ENCODE measurements around the gene ARHGDIA.

The ARHGDIA gene

DNA sequence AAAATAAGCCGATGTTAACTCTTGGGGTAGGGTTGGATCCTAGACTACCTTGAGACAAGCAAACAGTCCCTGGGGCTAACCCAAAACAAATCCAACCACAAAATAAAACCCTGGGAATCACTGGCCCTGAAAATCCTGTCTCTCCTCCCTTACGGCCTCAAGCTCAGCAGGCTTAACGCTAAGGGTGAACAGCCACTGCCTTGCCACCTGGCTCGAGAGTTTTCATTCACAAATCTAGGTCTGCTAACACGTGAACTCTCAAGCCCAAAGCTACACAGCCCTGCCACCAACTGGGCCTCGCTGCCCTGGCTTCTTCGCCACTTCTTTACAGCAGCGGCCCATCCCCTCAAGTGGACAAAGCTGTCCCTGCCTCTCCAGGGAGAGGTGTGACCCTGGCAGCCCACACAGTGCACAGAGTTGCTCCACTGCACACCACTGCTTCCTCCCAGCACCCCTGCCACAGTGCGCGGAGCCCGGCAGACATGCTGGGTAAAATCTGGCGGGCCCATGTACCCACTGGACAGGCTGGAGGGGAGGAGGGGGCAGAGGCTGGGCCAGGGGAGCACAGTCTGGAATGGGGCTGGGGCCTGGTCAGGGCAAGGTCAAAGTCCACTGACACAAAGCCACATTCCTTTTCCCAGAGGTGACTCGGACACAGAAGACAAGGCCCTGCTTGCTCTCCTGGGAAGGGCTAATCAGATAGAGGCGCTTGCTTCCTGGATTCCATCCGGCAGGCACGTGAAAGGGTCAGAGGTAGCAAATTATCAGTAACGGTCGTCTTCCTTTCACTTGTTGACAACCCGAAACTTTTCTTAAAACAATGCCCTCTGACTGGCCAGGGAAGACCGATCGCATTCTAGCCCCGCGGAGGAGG is 39.1 kb upstream of the ARHGDIA start:
- peak overlapping the region; percentile 89 for H3K4me3 ChIP-seq (ENCODE audit: low read depth, low read length)
- no peak for DNase-seq (ENCODE audit: low read depth)
- no peak for TF ChIP-seq CTCF (IDR thresholded peaks at IDR 0.05; ENCODE audit: low read depth, low read length, missing control alignments)

DNA sequence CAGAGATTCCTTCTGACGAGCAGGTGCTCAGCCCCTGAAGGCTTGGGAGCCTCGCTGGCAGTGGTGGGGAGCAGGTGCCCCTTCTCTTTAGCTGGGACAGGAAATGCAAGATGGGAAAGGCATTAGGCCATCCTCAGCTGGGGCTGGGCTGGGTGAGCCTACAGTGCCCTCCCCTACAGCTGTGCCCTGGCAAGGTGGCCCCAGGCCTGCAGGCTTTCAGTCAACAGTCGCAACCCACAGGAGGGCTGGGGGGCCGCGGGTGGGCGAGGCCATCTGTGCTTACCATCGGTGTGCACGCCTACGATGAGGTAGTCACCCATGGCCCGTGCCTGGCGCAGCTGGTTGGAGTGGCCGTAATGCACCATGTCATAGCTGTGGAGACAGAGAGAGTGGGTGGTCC is 38.1 kb upstream of the ARHGDIA start:
- no peak overlapping the region for H3K4me3 ChIP-seq (ENCODE audit: low read depth, low read length)
- TF ChIP-seq CTCF (IDR thresholded peaks at IDR 0.05; ENCODE audit: low read depth, low read length, missing control alignments), result no peak
- no peak for DNase-seq (ENCODE audit: low read depth)

GRCh38 chr17:81908793-81909192 is 37.7 kb upstream of the ARHGDIA start:
- TF ChIP-seq CTCF (IDR thresholded peaks at IDR 0.05; ENCODE audit: low read depth, low read length, missing control alignments), result no peak
- no peak for DNase-seq (ENCODE audit: low read depth)
- H3K4me3 ChIP-seq (ENCODE audit: low read depth, low read length), result no peak overlapping the region

DNA sequence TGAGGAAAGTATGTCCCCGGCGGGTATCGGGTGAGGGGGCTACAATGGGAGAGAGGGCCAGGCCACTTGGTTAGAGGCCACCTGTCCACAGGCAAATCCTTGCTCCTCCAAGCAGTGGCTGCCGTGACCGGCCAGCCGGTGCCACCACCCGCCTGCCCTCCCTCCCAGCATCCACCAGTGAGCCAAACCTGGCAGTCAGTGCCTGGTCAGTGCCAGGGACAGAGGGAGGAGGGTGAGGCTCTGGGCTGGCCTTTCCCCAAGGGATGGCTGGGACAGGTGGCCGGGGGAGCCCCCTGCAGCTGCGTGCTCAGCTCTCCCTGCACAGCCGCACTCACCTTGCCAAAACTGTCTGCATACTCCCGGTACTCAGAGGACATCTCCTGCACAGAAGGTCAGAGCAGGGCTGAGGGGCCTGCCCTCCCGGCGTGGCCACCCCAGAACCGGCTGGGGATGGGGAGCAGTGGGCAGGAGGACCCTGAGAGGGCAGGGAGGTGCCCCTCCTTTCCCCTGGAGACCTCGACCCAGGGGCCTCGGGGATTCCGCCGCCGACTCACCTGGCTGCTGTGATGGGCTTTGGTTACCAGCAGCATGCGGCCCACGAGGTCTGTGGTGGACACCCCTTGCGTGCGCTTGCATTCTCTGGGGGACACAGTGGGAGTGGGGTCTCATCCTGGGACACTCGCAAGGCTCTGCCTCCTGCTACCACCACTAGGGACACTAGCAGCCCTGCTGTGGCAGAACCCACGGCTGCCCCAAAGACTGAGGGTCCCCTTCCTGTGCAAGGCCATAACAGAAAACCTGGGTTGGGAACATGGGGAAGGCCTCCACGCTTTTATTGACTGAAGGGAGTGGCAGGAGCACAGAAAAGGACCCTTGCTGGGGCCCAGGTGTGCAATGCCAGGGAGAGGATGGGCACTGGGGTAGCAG is 36.3 kb upstream of the ARHGDIA start:
- peak; percentile 5 for TF ChIP-seq CTCF (IDR thresholded peaks at IDR 0.05; ENCODE audit: low read depth, low read length, missing control alignments)
- no peak for DNase-seq (ENCODE audit: low read depth)
- no peak overlapping the region for H3K4me3 ChIP-seq (ENCODE audit: low read depth, low read length)

DNA sequence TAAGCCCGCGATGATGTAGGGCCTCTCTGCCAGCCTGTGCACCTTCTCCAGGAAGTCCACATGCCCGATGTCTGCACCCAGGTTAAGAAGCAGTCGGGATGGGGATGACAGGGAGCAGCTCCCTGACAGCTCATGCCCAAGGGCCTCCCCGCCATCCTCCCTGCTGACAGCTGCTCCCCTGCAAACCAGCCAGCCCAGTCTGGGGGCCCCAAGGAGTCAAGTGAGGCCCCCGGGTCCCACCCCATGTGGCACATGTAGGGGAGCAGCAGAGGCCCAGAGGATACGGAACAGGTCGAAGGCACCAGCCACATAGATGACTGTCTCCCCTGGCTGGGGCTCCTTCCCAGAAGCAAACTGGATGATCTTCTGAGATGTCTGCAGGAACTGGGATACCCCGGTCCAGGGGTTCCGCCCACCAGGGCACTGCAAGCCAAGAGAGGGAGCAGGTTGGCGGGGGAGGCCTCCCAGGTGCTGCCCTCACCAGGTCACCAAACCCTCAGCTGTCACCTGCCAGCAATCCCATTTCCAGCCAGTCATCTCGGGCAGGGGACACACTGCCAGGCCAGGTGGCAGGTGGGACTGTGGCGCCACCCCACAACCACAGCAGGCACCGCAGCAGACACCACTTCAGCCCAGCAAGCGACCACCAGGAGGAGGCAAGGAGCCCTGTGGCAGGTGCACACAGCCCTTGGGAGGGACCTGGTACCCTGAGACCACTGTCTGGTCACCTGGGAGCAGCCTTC is 35.5 kb upstream of the ARHGDIA start:
- no peak for TF ChIP-seq CTCF (IDR thresholded peaks at IDR 0.05; ENCODE audit: low read depth, low read length, missing control alignments)
- no peak overlapping the region for H3K4me3 ChIP-seq (ENCODE audit: low read depth, low read length)
- no peak for DNase-seq (ENCODE audit: low read depth)

GRCh38 chr17:81905993-81906392 is 34.9 kb upstream of the ARHGDIA start:
- no peak for DNase-seq (ENCODE audit: low read depth)
- TF ChIP-seq CTCF (IDR thresholded peaks at IDR 0.05; ENCODE audit: low read depth, low read length, missing control alignments), result no peak
- H3K4me3 ChIP-seq (ENCODE audit: low read depth, low read length), result no peak overlapping the region
